WI38 (cell line): Measurements from ENCODE around the gene ACTRT2.

Experiments
- H3K4me3 ChIP-seq: 2 replicates; pipeline ENCODE4 v1.5.1; 2011; ENCODE audit warnings: low read depth, mild to moderate bottlenecking, control low read depth, low read length
- TF ChIP-seq, protein P1 (sequence below): IDR thresholded peaks from 2 replicates; pipeline ENCODE4 v1.5.1; 2012; ENCODE audit warnings: low read depth, mild to moderate bottlenecking, control low read depth, low read length

Gene ACTRT2

DNA sequence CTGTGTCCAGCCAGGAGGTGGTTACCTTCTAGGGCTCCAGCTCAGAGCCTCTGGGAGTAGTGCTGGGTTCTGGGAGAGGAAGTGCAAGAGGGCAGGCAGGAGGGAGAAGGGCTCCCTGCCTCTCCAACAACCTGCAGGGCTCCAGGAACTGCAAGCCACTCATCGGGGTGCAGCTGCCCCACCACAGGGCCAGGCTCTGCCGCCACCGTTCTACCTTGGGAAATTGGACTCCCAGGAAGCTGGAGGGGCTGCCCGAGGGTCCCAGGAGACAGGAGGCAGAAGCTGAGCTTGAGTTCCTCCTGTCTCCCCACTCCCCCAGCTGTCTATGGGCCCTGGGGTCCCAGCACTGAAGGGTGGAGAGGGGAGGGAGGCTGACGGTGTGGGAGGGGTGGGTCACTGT, 40.3 kb downstream of the ACTRT2 start:
- no peak overlapping the region for H3K4me3 ChIP-seq
- TF ChIP-seq, protein P1, sequence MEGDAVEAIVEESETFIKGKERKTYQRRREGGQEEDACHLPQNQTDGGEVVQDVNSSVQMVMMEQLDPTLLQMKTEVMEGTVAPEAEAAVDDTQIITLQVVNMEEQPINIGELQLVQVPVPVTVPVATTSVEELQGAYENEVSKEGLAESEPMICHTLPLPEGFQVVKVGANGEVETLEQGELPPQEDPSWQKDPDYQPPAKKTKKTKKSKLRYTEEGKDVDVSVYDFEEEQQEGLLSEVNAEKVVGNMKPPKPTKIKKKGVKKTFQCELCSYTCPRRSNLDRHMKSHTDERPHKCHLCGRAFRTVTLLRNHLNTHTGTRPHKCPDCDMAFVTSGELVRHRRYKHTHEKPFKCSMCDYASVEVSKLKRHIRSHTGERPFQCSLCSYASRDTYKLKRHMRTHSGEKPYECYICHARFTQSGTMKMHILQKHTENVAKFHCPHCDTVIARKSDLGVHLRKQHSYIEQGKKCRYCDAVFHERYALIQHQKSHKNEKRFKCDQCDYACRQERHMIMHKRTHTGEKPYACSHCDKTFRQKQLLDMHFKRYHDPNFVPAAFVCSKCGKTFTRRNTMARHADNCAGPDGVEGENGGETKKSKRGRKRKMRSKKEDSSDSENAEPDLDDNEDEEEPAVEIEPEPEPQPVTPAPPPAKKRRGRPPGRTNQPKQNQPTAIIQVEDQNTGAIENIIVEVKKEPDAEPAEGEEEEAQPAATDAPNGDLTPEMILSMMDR, result no peak

- TF ChIP-seq, protein P1, result no peak
- H3K4me3 ChIP-seq, result no peak overlapping the region
These were observed 40.8 kb downstream of the ACTRT2 start for GRCh38 chr1:3061981-3062615.

- TF ChIP-seq, protein P1, result no peak
- H3K4me3 ChIP-seq, result no peak overlapping the region
These were observed 41.5 kb downstream of the ACTRT2 start for GRCh38 chr1:3062616-3063378.

GRCh38 chr1:3063379-3064295, 42.4 kb downstream of the ACTRT2 start:
- H3K4me3 ChIP-seq, result no peak overlapping the region
- TF ChIP-seq, protein P1, result no peak

- H3K4me3 ChIP-seq, result no peak overlapping the region
- TF ChIP-seq, protein P1, result no peak
These were observed 43.1 kb downstream of the ACTRT2 start for GRCh38 chr1:3064296-3064850.

- H3K4me3 ChIP-seq, result no peak overlapping the region
- TF ChIP-seq, protein P1, result no peak
These were observed 43.6 kb downstream of the ACTRT2 start for GRCh38 chr1:3064901-3065300.
